DMS53 (cell line): ENCODE data around the gene GRIN1.

Source experiments
- DNase-seq: peaks from one replicate; lab custom pipeline; 2025; lab: John Stamatoyannopoulos, UW

The GRIN1 gene

GRCh38 chr9:137216188-137216965 lies 77.4 kb downstream of the GRIN1 start:
- no peak for DNase-seq

GRCh38 chr9:137217276-137218211 lies 78.6 kb downstream of the GRIN1 start:
- no peak for DNase-seq

GRCh38 chr9:137218212-137218753 lies 79.3 kb downstream of the GRIN1 start:
- DNase-seq, result no peak
